Vagina (tissue), 2 donors: ENCODE results near the gene CCNF. TPM values are rescaled to one million over a fixed set of nuclear protein-coding genes. Genes with fewer than 3 reads are reported as not detected.
A peak's percentile ranks its signal among the peaks of the same experiment; 100 is the strongest.

Experiments
- DNase-seq, 2 donors: peaks; one replicate each; pipeline ENCODE4 v3.0.0-alpha.2; 2017; ENCODE audit errors: extremely low spot score in 2 of 2
- H3K27ac ChIP-seq: fragments of 200-600 bp; sonication (generic); one replicate; pipeline ENCODE4 v1.5.1; 2019
- H3K27me3 ChIP-seq: fragments of 200-600 bp; sonication (generic); one replicate; pipeline ENCODE4 v1.5.1; 2019
- H3K36me3 ChIP-seq, 2 donors: fragments of 200-600 bp; sonication (generic); one replicate each; pipeline ENCODE4 v1.5.1; 2017 to 2019
- H3K4me1 ChIP-seq: fragments of 200-600 bp; sonication (generic); one replicate; pipeline ENCODE4 v1.5.1; 2019
- H3K4me3 ChIP-seq, 2 donors: fragments of 200-600 bp; sonication (generic); 1 replicate in 1 of 2; 2 replicates in 1 of 2; pipeline ENCODE4 v1.5.1; 2016 to 2019
- H3K9me3 ChIP-seq: fragments of 200-600 bp; sonication (generic); one replicate; pipeline ENCODE4 v1.5.1; 2019
- CTCF ChIP-seq, 3 experiments: fragments of 450-650 bp in 2 of 3; fragments of 200-600 bp in 1 of 3; sonication (generic) in 1 of 3; IDR thresholded peaks; one replicate each; pipeline ENCODE4 v1.5.1; 2017 to 2019; ENCODE audit warnings: antibody characterized with exemption in 3 of 3, mild to moderate bottlenecking in 2 of 3, moderate library complexity in 2 of 3
- POLR2A ChIP-seq, 2 donors: fragments of 450-650 bp; IDR thresholded peaks; one replicate each; pipeline ENCODE4 v1.6.1; 2017; ENCODE audit warnings: antibody characterized with exemption in 2 of 2, mild to moderate bottlenecking in 2 of 2, moderate library complexity in 2 of 2
- POLR2AphosphoS5 ChIP-seq, 2 donors: sonication (generic); formaldehyde crosslinking; IDR thresholded peaks; one replicate each; pipeline ENCODE4 v1.9.0; 2017; ENCODE audit warnings: antibody characterized with exemption in 2 of 2, mild to moderate bottlenecking in 2 of 2, low read depth in 1 of 2; ENCODE audit not compliant: insufficient read depth in 1 of 2
- intact Hi-C: fragments of 100-400 bp; cut with DNase I; formaldehyde crosslinking; loops from one replicate; pipeline ENCODE4 v1.15.1; 2023
- total RNA-seq: library from RNA; depleted of rRNA; stranded (reverse); fragments of >200 nt; gene quantifications from one replicate; pipeline ENCODE4 v1.2.3, GENCODE V29; 2016

The CCNF gene
- total RNA-seq, 1 donor from 2014 or later = 2.5 TPM

GRCh38 chr16:2482708-2483534 is 53.7 kb downstream of the CCNF start:
- no peaks in the 10 kb centered on the region for H3K36me3 ChIP-seq
- DNase-seq = no peak
- H3K27ac ChIP-seq = peak overlapping the region; percentile 53
- TF ChIP-seq POLR2AphosphoS5 (IDR thresholded peaks at IDR 0.05; ENCODE audit: insufficient read depth in 1 of 2, low read depth in 1 of 2) (peak; percentile 15 to 49), POLR2A (IDR thresholded peaks at IDR 0.05) (no peak)
- peak overlapping the region; percentile 16 to 37 for H3K4me3 ChIP-seq
- intact Hi-C loops = no loop called here
- no peaks in the 10 kb centered on the region for H3K27me3 ChIP-seq
- no peaks in the 10 kb centered on the region for H3K9me3 ChIP-seq
- peaks cover 31% of the 10 kb centered on the region for H3K4me1 ChIP-seq

- Histone ChIP-seq H3K36me3 (no peaks in the 10 kb centered on the region), H3K27me3 (no peaks in the 10 kb centered on the region), H3K27ac (no peak overlapping the region), H3K4me1 (peaks cover 31% of the 10 kb centered on the region), H3K4me3 (no peak overlapping the region), H3K9me3 (no peaks in the 10 kb centered on the region)
- DNase-seq = no peak
- TF ChIP-seq POLR2A (IDR thresholded peaks at IDR 0.05) (no peak), POLR2AphosphoS5 (IDR thresholded peaks at IDR 0.05; ENCODE audit: insufficient read depth in 1 of 2, low read depth in 1 of 2) (no peak), CTCF (IDR thresholded peaks at IDR 0.05) (no peak)
- intact Hi-C loops = no loop called here
Observed at GRCh38 chr16:2483939-2484897, 55.0 kb downstream of the CCNF start.

GRCh38 chr16:2484898-2485508 is 55.8 kb downstream of the CCNF start:
- Histone ChIP-seq H3K36me3 (no peaks in the 10 kb centered on the region), H3K4me1 (peaks cover 31% of the 10 kb centered on the region), H3K9me3 (no peaks in the 10 kb centered on the region), H3K4me3 (no peak overlapping the region), H3K27ac (no peak overlapping the region), H3K27me3 (no peaks in the 10 kb centered on the region)
- DNase-seq = no peak
- intact Hi-C loops = no loop called here
- TF ChIP-seq CTCF (IDR thresholded peaks at IDR 0.05) (no peak), POLR2AphosphoS5 (IDR thresholded peaks at IDR 0.05; ENCODE audit: insufficient read depth in 1 of 2, low read depth in 1 of 2) (no peak), POLR2A (IDR thresholded peaks at IDR 0.05) (no peak)

- Histone ChIP-seq H3K9me3 (no peaks in the 10 kb centered on the region), H3K4me3 (no peak overlapping the region), H3K4me1 (peaks cover 30% of the 10 kb centered on the region), H3K36me3 (no peaks in the 10 kb centered on the region), H3K27me3 (no peaks in the 10 kb centered on the region), H3K27ac (no peak overlapping the region)
- intact Hi-C loops = no loop called here
- TF ChIP-seq POLR2A (IDR thresholded peaks at IDR 0.05) (no peak), POLR2AphosphoS5 (IDR thresholded peaks at IDR 0.05; ENCODE audit: insufficient read depth in 1 of 2, low read depth in 1 of 2) (no peak), CTCF (IDR thresholded peaks at IDR 0.05) (no peak)
- DNase-seq = no peak
Observed at GRCh38 chr16:2485811-2486507, 56.7 kb downstream of the CCNF start.
